GM11168 (cell line): ENCODE data around the gene ZSCAN5C.

Experiments used
- in situ Hi-C: fragments of 300-500 bp; cut with MboI; formaldehyde crosslinking; loops from one replicate; pipeline ENCODE4 v1.12.0; 2022; ENCODE audit warnings: low sequenced_read_pairs; ENCODE audit not compliant: unreplicated experiment

The ZSCAN5C gene

DNA sequence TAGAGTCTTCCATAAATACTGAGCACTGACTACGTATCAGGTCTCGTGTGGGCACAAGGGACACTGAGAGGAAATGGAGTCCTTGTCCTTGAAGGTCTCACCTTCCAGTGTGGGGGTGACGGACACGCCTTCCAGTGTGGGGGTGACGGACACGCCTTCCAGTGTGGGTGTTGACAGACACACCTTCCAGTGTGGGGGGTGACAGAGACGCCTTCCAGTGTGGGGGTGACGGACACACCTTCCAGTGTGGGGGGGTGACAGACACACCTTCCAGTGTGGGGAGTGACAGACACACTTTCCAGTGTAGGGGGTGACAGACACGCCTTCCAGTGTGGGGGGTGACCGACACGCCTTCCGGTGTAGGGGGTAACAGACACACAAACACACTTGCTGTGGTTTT lies 56.2 kb downstream of the ZSCAN5C start:
- in situ Hi-C loops = no loop called here
